HG03139 (cell line): Measurements from ENCODE around the gene MYBBP1A.
"Not testable (repeated sequence)": the region's sequence is repeated elsewhere in the genome, so short reads cannot be mapped to it uniquely, and the experiment has no call there.

Source experiments
- ATAC-seq: cut with Tn5 transposase; IDR thresholded peaks from one replicate; pipeline ENCODE4 v1.9.1; 2021; ENCODE audit not compliant: unreplicated experiment

MYBBP1A gene

DNA sequence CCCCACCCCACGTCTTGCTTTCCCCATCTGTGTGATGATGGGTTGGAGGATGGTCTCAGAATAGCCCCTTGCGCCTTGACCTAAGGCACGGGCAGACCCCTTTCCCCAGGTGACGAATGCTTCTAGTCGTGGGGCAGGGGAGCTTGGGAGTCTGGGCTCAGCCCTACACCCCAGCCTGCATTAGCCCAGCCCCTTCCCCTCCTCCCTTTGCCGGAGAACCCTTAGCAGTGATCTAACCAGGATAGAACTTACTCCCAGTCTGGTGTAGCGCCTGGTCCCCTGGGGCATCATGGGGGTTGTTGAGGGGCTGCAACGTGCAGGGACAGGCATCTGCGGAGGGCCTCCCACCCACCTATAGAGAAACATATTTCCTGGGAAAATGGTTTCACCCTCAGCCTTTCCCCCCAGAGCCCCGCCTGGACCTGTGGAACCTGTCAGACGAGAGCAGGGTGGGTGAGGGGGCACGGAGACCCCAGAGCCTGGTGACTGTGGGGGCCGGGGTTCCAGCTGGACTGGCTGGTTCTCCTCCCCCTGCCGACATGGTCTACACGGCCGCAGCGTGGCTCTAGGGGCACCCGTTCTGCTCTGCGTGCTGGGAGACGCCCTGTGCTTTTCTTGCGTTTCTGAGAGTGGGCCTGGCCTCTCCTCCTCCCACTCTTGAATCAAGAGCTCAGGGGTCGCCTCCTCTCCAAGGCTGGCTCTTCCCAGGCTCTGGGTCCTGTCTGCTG, 33.9 kb upstream of the MYBBP1A start:
- ATAC-seq: no peak

DNA sequence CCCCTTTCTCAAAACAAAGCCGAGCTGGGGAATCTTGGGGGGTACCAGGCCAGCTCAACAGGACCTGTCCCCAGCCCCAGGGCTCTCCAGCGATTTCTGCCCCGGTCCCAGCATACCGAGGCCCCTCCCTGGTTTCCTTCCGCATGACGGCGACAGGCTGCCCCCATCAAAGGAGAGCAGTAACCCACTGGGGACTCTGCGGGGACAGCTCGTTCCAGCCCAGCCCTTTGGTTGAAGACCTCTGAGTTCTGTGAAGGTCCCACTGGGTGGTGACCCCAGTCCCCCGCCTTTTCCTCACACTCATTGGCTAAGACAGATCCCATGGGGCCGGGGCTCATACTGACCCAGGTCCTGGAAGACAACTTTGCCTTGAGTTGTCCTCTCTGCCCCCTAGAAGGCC, 33.2 kb upstream of the MYBBP1A start:
- no peak for ATAC-seq

DNA sequence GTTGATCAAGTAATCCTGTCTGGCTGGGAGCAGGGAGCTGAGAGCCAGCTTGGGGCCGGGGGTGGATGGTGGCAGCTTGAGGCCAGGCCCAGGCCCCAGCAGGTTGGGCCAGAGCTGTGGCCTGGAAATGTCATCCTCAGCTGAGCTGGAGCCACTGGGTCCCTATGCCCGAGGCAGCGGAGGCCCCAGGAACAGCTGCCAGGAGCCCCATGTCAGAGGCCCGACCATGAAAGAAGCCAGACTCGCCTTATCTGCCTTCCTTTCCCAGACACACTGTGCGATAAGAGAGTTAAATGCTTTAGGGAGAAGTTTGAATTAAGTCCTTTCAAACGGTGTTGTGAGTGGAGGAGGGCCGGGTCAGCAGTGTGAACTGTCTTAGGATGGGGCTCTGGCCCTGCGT, 32.6 kb upstream of the MYBBP1A start:
- no peak for ATAC-seq

DNA sequence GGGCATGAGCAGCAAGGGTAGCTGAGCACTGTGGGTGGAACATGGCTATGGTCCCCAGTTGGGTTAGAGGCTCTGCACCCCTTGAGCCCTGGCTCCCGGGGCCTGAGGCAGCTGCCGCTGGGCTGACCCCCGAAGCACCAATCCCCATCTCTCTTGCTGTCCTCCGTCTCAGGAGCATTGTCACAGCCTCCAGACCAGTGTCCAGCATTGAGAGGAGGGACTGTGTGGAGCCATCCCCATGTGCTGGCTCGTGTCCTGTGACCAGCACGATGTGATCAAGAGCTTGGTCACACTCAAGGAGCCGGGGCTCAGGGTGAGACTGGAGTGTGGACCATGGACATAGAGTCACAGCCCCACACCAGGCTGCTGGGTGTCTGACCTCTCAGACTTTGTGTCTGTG, 32.0 kb upstream of the MYBBP1A start:
- ATAC-seq: no peak

DNA sequence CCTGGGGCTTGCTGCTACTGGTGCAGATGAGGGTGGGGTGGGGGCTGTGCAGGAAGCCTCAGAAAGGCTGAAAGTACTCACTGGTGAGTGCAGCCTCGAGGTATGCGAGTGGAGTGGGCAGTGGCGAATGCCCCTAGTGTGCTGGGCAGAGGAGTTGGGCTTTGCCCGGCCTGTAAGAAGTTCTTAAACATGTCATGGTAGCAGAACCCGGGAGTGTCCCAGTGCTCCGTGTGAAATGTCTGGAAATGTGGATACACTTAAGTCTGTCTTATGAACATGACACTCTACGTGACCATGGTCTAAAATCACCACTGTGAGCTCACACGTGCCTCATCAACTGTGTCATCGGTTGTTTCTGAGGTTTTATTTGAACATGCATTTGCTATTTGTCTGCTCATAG, 30.9 kb upstream of the MYBBP1A start:
- no peak for ATAC-seq

DNA sequence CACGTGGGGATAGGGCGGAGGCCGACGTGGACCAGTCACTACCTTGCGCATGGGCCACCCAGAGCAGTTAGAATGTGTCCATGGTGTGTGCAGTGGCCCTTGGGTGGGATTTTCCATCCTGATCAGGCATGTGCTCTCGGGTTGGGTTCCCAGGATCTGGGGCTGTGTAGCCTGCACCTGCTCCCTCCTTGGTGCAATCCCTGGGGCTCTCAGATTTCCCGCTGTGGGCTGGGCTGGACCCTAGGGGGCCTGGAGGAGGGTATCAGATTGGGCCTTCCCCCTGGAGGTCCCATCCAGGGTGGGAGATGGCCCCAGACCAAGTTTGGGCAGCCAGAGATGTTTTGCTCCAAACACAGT, 30.4 kb upstream of the MYBBP1A start:
- no peak for ATAC-seq

DNA sequence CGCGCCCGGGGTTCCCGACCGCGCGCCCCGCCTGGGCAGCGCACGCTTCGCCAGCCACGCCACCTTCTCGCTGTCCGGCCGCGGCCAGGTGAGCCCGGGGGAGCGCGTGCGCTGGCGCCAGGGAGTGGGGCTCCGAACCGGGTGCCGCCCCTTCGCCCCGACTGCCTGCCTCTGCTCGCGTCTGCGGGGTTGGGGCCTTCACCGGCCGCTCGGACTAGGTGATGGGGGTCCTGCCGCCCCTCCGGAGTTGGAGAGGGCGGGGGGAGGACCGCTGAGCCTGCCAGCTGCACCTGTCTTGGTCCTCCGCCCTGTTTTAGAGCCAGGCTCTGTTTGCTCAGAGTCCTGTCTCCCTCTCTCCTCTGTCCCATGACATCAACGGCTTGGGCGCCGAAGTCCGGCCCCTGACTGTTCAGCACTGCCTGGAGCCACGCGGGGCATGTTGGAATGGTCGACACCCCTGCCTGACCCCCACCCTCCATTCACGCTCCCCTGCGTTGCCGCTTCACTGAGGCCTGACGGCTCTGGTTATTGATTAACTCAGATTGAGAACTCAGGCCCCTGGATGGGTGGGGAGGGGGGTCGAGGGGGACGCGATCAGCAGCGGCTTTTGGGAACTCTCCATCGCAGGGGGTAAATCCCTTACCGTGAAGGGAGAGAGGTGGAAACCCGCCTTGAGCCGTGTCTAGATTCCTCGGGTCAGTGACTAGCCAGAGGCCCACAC, 29.9 kb upstream of the MYBBP1A start:
- no peak for ATAC-seq

DNA sequence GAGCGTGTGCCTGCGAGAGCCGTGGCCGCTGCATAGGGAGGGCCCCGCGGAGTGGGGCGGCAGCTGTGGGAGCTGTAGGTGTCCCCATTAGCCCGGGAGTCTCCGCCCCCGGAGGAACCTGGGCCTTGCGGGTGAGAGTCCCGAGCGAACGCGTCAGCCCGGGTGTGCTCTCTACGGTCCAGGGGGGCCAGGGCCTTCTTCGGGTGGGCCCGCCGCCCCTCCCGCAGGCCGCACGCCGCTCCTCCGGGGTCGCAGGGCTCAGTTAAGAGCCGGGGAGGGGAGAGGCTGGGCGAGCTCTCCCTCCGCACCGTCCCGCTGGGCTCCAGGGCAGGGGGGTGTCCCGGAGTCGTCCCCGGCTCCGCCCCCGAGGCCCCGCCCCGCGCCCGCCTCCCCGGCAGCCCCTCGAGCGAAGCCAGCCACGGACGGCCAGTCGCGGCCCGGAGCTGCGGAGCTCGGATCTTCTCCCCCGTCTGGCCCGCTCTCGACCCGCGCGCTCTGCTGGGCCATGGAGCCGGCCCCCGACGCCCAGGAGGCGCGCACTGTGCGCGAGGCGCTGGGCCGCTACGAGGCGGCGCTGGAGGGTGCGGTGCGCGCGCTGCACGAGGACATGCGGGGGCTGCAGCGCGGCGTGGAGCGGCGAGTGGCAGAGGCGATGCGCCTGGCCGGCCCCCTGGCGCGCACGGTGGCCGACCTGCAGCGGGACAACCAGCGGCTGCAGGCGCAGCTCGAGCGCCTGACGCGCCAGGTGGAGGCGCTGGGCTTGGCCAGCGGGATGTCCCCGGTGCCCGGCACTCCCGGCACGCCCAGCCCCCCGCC, 29.1 kb upstream of the MYBBP1A start, which contains the start of gene SMTNL2:
Gene SMTNL2 (plus strand): TSS at position 429 of the 816 bp plus-strand sequence. CDS start 77 bp downstream, at position 506.
- ATAC-seq: no peak

DNA sequence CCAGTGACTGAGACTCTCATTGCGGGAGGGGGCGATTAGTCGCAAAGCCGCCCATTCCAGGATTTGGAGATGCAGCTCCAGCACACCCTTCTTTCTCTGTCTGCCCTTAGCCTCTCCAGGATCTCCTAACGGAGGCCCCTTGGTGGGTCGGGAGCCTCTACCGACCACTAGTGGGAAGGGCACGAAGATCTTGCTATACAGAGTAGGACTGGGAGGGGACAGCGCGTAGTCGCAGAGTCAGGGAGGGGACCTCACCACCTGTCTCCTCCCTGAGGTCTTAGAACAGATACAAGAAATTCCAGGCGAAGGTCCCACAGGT, 28.6 kb upstream of the MYBBP1A start:
- no peak for ATAC-seq

DNA sequence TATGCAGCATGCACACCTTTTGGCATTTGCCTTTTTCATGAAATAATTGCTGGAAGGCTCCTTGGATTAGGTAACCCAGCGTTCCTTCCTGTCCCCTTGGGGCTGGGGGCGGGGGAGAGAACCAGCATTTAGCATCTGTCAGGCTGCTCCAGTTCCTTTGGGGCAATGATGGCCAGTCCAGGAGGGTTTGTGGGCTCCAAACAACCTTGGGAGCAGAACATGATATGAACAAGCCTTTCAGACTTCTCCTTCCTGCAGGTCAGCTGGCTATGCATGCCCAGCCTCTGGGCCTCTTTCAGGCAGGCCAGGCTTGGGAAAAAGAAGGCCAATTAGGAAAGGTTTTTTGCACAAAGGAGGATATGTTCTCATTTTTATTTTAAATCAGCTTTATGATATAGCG, 28.0 kb upstream of the MYBBP1A start:
- ATAC-seq: no peak

DNA sequence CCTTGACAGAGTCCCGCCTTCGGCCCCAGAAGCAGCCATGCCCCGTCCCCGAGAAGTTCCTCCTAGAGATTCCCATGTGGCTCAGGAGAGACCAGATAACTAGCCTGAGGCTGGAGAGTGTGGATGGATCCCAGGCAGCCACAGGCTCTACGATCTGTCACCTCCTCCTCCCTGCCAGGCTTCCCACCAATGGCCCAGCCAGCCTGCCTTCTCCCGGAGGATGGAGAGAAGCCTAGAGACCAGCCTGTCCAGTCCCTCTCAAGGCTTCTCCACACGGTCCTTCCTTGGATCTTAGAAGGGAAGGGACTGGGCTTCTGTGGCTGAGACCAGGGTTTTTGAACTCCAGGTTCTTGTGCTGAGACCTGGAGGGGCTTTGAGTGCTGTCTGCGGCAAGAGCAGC, 27.5 kb upstream of the MYBBP1A start:
- ATAC-seq: no peak

DNA sequence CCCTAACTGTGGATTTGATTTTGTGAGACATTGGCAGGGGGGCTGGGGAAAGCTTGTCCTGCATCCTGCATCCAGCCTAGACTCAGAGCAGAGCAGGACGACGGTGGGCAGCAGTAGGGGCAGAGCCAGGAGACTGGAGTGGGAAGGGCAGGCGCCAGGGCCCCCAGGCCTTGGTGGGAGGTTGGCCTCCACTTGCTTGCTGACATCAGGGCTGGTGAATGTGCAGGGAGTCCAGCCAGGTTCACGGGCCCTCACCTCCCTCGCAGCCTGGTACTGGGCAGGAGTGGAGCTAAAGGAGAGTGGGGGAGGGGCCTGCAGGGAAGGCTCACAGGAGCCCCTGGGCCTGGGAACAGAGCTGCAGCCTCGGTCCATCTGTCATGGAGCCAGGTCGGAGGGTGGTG, 26.9 kb upstream of the MYBBP1A start:
- no peak for ATAC-seq

DNA sequence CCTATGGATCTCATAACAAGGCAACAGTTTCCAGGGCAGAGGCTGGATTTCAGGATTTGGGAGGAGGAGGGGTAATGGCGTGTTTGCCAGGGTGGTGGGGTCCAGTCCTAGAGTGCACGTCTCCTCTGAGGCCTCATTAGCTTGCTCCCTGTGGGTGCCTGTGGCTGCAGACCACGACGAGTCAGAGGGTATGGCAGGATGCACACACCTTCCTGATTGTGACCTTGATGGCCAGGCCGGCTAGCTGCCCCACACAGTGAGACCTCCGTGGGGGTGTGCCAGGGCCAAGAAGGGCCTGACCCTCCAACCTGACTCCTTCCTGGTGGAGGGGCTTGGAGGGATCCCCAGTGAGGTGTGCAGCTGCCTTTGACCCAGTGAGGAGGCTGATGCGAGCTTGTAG, 25.1 kb upstream of the MYBBP1A start:
- no peak for ATAC-seq

DNA sequence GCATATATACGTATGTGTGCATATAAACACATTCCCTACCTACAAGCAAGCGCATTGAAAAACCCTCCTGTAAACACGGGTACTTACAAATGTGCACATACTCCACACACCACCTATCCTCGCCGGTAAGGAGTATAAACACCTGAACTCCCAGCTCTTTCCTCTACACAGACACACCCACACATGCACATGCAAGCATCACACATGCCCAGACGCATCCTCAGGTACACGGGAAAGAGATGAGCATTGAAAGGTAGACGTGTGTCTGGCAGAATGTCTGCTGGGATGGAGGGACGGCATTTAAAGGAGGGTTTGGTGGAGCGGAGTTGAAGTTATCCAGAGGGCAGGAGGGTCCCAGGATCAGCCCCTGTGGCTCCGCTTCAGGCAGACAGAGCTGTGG, 24.5 kb upstream of the MYBBP1A start:
- no peak for ATAC-seq

DNA sequence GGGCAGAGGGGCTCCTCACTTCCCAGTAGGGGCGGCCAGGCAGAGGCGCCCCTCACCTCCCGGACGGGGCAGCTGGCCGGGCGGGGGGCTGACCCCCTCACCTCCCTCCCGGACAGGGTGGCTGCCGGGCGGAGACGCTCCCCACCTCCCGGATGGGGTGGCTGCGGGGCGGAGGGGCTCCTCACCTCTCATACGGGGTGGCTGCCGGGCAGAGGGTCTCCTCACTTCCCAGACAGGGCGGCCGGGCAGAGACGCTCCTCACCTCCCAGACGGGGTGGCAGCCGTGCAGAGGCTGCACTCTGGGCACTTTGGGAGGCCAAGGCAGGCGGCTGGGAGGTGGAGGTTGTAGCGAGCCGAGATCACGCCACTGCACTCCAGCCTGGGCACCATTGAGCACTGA, 23.2 kb upstream of the MYBBP1A start:
- not testable (repeated sequence) for ATAC-seq

DNA sequence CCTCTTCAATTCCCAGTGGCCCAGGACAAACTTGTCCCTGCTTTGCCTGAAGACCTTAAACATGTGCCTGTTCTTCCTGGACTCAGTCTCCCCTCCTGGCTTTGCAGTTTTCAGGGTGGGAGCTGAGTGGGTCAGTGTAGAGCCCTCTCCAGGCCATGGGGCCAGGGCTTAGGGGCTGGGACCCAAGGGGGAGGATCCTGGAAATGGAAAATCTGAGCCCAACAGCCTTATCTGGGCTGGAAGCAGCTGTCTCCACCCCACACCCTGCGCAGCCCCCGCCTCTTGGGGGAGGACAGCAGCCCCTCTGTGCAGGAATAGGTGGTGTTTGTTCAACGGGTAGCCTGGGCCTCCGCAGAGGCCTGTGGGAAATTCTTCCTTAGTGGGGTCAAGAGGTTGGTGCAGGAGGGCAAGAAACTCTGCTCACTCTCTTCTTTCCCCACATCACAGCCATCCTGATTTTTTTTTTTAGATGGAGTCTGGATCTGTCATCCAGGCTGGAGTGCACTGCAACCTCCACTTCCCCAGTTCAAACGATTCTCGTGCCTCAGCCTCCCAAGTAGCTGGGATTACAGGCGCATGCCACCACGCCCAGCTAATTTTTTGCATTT, 22.3 kb upstream of the MYBBP1A start:
- ATAC-seq: no peak

DNA sequence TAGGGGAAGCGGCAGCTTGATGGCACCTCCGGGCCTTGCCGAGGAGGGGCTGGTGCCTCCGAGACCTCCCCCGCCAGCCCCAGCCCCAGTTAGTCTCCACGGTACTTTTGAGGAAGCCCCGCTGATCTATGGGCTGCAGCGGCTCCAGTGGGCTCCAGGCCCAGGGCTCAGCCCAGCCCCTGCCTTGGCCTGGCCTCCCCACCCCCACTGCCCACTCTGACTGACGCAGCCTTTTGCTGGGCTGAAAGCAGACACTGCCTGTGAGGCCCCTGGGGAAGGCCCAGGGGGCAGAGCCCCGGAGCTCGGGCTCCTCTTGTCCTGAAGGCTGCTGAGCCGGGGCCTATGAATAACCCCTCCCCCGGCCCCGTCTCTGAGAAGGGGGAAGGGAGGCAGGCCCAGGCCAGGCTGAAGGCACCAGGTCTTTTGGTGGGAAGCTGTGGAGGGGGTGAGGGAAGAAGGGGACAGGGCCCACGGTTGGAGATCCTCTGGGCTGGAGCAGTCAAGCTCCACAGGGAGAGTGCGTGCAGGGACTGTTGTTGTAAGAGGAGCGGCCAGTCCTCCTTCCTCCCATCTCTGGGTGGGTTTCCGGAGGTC, 21.6 kb upstream of the MYBBP1A start:
- ATAC-seq: no peak

DNA sequence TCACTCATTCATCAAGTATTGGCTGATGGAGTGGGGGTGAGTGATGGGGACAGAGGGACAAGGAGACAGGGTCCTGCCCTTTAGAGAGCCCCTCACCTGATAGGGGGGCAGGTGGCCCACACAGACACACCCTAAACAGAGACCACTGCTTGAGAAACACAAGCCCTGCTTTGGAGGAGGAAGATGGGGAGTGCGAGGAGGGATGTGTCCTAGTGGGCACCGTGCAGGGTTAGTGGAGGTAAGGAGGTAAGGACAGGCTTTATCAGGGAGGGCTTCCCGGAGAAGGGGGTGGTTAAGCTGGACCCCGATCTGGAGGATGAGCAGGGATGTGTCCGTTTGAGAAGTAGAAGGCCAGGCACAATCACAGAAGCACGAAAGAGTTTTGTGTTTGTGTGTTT, 21.0 kb upstream of the MYBBP1A start:
- ATAC-seq: no peak

DNA sequence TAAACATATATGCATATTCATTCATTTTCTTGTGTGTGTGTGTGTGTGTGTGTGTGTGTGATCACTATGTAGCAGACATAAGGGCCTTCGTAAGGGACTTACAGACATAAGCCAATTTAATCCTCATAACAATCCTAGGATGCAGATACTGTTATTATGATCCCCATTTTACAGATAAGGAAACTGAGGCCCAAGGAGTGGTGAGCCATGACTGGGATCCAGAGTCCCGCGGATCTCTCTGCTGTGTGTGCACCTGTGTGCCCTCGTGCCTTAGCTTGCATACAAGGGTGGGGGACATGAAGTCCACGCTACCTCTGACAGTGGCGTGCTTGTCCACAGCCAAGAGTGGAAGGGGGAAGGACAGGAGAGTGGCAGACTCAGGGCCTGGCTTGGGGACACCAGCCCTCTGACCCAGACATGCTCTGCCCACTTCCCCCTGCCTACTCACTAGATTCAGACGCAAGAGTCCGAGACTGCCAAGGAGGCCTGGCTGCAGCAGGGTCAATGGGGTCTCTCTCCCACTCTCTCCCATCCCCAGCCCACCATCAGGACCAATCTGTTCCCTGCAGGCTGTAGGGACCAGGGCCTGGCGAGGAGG, 19.4 kb upstream of the MYBBP1A start:
- no peak for ATAC-seq

DNA sequence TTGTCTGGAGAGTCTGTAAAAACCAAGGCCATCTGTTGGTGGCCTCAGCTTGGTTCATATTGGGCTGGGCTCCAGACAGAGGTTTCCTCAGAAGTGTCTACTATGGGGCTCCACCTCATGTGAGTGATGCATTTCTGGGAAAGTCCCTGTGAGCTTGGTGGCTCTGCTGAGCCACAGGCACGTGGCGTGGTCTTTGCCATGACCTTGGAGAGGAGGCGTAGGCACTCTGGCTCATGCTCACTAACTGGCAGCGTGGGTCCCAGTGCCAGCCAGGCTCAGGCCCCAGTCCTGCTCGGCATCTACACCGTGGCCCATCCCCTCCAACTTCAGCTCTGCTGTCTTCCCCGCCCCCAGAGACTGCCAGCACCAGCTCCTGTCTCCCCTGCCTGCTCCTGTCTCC, 18.5 kb upstream of the MYBBP1A start:
- ATAC-seq: no peak

DNA sequence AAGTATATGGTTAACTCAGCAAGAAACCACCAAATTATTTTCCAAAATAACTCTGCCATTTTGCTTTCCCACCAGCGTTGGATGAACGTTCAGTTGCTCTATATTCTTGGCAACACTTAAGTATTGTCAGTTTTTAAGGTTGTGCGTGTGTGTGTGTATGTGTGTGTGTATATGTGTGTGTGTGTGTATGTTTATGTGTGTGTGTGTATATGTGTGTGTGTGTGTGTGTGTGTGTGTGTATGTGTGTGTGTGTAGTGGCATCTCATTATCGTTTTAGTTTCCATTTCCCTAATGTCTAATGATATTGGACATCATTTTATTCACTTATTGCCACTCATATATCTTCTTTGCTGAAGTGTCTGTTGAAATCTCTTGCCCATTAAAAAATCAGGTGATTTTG, 17.9 kb upstream of the MYBBP1A start:
- ATAC-seq: no peak
